GM18867 (cell line): Measurements from ENCODE around the gene ARSB.
A peak's percentile ranks its signal among the peaks of the same experiment; 100 is the strongest.
"Not testable (repeated sequence)": the region's sequence is repeated elsewhere in the genome, so short reads cannot be mapped to it uniquely, and the experiment has no call there.

ENCODE experiments used
- ATAC-seq: cut with Tn5 transposase; IDR thresholded peaks from one replicate; pipeline ENCODE4 v1.9.1; 2021; ENCODE audit warnings: mild to moderate bottlenecking, moderate library complexity; ENCODE audit not compliant: unreplicated experiment

ARSB gene

DNA sequence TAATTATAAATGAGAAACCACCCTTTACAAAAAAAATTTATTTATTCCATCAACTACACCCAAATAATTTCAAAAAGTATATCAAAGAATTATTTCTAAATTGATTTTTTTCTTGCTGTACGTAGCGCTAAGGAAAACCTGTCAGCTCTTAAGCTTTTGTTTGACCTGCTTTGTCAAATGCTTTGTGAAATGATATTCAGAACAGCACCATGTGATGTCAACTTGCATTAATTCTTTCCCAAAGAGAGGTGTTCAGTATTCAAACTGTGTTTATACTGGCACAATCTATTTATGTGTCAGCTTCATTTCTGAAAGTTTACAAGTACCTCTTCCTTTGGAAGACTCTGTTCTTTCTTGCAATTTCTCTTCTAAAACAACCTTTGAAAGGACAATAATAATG lies 12.0 kb upstream of the ARSB start:
- ATAC-seq = no peak

DNA sequence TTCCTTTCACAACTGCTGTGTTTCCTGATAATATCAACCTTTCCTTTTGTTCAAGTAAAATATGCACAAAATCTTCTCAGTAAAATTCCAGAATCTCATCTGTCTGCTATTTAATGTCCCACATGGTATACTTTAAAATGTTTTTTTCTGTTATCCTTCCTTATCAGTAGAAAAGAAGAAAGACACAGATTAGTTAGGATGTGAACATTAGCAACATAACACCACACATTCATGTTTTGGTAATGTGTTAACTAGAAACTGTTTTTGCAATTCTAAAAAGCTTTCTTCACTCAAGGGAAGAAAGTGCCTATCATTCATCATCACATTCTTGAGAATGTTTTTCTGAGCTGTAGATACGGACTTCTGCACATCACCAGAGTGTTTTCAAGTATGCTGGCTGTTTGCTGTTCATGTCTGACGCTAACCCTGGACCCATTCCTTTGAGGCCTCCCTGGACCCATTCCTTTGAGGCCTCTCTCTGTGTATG lies 10.5 kb upstream of the ARSB start:
- no peak for ATAC-seq

DNA sequence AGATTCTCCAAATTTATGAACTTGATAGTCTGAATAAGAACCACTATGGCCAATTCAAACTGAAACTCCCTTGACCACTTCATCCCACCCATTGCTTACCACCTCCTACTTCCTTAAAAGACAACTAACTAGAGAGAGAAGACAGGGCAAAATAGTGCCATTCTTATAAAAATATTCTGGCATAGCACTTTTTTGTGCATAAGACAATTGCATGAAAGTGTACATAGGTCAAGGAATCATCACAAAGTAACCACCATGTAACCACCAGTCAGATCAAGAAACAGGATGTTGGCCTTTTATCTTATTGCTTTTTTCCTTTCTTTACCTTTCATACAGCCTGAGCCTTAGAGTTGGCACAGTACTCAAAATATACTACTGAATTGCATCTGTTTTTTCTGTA lies 8.1 kb upstream of the ARSB start:
- no peak for ATAC-seq

DNA sequence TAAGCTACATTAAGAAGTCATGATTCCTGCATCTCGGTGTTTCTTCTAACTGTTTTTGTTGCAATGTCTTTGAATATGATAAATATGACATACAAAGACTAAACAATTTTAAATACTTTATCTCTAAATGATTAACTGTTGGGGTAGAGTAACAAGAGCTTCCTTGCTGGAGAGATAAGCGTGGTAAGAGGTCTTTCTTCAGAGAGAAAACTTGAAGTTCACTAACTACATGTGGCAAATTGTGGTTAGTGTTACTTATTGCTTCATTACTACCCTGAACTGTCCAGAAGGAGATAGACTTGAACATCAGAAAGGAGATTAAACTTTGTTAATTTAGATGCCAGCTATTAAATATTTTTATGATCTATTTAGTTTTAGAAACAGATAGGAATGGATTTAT lies 7.0 kb upstream of the ARSB start:
- ATAC-seq = no peak

DNA sequence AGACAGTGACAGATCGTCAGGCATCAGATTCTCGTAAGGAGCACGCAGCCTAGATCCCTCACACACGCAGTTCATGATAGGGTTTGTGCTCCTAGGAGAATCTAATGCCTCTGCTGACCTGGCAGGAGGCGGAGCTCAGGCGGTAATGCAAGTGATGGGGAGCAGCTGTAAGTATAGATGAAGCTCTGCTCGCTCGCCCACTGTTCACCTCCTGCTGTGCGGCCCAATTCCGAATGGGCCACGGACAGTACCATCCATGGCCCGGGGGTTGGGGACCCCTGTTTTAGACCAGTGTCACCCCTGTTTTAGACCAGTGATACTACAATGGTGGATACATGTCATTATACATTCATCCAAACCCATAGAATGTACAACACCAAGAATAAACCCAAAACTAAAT lies 4.0 kb upstream of the ARSB start:
- ATAC-seq = no peak

DNA sequence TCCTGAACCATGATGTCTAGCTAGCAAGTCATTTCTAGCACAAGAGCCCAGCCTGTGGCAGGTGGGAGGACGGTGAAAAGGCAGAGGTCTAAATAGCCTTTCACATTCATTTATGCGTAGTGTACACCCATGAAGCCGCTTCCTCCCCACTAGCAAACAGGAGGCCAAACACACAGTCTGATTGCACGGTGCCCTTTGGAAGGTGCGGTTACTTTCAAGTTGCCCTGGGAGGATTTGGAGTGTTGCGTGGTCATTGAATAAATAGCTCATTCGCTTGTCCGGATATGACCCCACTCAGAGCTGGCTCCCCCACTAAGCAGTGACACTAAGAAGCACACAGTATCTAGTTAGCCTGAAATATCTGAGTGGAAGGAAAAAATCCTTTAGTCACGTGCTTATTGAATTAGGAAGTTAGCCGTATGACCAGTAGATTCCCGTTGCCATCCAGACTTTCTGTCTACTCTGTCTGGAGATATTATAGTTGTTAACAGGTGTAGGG lies 664 bp upstream of the ARSB start:
- ATAC-seq = peak; percentile 42

DNA sequence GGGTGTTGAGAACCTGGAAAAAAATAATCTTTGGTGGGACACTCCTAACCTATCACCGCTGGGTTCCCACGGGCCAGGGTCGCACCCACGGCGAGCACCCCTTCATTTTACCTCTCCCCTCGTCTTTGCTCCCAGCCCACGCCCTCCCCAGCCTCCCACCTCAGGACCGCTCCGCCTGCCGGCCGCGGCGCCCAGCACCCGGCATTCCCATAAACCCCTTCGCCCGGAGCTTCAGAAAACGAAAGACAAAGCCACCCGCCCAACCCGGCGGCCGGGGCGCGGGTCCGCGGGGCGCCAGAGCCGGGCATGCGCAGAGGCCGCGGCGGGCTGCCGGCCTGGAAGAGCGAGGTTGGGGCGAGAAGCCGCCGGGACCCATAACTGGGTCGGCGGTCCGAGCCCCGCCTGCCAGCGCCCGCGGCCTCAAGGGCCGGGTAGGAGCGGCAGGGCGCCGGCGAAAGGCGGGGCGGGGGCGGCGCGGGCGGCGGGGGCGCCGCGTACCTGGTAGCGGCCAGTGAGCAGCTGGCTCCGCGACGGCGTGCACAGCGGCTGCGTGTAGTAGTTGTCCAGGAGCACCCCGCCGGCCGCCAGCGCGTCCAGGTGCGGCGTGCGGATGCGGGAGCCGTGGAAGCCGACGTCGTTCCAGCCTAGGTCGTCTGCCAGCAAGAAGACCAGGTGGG lies 533 bp downstream of the ARSB start:
- peak; percentile 60 for ATAC-seq

DNA sequence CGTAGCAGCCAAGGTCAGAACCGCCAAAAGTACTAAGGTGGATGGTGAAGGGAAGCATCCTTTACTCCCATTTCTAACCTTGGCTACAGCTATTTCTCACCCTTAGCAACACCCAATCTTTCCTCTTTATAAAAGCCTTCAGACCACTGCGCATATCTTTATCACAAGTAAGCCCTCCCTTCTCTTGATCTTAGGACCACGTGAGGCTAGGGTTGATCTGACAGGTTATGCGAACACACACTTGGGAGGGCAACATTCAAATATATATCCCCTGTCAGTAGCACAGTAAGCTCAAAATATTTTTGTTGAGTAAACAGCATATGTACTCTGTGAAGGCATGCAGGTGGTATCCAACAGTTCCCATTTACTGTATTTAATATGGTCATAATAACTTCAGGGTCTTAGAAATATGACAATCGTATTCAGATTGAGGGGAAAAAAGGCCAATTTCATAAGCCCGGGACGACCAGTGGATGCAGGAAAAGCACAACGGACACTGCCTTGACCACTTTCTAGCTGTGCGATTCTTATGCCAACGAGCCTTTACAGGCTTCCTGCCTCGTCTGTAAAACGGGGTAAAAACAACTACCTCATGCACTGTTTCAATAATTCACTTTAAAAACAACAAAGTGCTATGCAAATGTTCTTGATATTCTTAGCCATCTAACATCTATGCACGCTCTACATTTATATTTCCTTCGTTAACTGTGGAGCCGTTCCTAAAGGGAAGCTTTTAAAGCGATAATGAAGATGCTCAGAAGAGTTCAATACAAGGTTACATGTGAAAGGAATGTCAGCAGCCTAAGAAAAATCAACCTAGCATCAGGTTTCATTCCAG lies 1.3 kb downstream of the ARSB start:
- ATAC-seq = no peak

DNA sequence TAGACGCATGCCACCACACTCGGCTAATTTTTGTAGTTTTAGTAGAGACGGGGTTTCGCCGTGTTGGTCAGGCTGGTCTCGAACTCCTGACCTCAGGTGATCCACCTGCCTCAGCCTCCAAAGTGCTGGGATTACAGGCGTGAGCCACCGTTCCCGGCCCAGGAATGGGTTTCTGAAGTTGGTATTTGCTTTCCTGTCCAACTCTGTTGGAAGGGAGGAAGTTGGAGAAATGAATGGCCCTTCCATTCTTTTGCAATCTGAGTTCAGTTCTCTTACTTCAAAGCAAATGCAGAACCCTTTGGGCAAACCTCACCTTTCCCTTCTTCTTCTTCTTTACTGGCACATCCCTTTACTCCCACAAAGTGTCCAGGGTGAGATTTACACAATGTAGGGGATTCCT lies 1.9 kb downstream of the ARSB start:
- ATAC-seq = not testable (repeated sequence)

DNA sequence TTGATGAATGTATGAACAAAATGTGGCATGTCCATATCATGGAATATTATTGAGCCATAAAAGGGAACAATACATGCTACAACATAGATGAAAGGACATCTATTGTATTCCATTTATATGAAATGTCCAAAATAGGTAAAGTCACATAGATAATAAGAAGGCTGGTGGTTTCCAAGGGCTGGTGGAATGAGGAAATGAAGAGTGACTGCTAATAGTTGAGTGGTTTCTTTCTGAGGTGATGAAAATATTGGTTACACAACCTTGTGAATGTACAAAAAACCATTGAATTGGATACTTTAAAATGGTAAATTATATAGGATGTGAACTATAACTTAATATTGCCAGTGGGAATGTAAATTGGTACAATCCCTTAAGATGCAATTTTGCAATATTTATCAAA lies 5.2 kb downstream of the ARSB start:
- ATAC-seq = no peak

DNA sequence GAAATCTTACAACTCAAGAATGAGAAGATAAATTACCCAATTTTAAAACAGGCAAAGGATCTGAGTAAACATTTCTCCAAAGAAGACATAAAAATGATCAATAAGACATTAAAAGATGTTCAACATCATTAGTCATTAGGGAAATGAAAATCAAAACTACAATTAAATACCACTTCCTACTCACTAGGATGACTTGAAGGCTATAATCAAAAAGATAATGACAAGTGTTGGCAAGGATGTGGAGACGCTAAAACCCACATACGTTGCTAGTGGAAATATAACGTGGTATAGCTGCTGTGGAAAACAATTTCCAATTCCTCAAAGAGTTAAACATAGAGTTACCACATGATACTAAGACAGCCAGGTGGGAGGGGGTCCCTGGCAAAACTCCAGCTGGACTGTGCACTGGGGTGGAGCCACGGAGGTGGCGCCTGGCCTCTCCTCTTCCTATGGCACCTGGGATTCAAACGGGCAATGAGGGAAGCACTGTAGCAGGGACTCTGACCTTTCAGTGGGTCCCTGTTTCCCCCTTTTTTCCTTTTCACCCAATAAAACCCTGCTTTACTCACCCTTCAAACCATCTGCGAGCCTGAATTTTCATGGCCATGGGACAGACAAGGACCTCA lies 5.9 kb downstream of the ARSB start:
- ATAC-seq = no peak

DNA sequence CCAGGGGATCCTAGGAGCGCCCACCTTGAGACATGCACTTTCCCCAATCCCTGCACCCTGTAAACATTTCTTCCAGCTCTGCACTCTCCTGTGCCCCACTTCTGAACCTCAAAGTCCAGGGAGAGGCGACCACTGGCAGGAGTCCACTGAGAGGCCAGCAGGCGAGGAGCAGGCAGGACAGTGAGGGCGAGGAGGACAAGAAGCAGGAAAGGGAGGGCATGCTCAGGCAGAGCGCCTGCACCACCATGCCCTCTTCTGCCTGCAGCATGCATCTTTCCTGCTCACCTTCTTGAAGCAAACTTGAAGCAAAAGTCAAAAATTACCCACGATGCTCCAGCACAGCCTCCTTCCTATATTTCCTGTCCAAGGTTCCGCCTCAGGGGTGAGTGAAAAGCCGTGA lies 10.1 kb downstream of the ARSB start:
- no peak for ATAC-seq

DNA sequence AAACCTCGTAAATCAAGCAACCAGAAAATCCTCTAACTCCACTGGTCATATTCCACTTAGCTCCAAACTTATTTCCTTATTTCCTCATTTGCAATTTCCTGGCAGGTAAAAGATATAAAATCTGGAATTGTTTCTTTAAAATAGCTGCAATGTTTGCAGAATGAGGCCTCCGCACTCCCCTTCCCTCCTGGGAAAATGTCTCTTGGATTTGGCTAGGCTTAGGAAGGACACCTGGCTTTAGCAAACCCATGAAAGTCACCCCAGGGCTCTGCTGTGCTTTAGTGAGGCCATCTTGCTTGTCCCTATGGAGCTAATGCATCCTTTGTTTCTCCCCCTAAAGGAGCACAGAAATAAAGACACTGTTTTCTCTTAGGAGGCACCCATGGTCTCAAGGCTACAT lies 10.5 kb downstream of the ARSB start:
- no peak for ATAC-seq

DNA sequence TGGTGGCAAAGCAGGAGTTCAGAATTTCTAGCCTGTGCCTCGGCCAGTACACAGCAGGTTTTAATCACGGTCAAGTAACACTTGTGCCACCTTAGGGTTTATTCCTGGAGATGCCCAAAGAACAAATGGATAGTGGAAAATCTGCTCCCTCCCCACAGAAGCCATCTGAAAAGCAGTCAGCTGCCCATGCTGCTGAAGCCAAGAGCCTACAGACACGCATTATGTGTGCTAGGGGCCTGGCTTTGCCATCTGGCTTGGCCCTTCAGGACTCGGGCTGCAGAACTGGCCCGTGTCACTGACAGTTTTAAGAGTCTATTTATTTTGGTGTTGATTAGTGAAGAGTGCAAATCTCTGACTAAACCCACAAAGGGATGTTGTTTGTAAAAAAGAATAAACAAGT lies 11.1 kb downstream of the ARSB start:
- no peak for ATAC-seq

DNA sequence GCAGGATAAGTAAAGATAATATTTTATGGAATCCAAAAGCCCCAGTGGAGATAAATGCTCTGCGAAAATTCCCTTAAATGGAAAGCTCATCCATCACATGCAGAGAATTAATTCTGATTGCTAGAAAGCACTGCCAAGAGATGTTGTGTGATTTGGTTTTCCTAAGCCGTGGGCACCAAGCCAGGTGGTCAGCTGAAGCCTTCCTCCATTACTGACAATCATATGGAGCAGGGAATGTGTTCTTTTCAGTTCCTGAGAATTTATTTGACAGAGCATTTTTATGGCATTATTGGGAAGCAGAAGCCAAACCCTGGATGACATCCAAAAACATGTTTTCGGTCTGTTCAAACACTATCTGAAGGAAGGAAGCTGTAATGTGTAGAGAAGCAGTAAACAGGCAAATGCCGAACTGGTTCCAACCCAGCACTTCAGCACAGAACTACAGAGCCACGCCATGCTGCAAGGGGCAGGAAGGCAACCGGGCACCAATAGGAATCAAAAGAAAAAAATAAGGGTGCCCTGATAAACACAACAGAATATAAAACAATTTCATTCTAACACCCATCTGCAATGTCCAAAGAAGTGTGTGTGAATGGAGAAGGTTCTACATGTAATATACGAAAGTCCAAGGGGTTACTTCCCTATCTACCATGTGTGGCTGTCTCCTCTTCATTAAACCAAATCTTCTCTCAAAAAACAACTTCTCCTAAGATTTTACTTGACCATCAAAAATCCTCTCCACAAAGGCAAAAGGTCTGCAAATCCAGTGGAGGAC lies 12.3 kb downstream of the ARSB start:
- no peak for ATAC-seq

DNA sequence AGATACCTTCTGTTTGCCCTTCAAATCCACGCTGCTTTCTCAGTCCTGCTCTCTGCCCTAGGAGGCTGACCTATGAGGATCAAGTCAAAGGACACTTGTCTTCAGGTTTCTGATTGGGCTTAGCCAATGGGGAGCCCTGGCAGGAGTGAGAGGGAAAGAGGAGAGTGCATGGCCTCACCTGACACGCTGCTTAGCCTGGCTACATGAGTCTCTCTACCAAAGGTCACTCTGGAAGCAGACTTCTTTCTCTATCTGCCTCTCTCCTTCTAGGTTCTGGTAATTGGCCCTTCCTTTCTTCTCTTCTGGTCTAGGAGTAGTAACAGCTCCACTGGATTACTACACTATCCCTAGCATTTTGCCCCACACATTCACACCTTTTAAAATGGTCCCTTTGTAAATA lies 13.1 kb downstream of the ARSB start:
- ATAC-seq = no peak

DNA sequence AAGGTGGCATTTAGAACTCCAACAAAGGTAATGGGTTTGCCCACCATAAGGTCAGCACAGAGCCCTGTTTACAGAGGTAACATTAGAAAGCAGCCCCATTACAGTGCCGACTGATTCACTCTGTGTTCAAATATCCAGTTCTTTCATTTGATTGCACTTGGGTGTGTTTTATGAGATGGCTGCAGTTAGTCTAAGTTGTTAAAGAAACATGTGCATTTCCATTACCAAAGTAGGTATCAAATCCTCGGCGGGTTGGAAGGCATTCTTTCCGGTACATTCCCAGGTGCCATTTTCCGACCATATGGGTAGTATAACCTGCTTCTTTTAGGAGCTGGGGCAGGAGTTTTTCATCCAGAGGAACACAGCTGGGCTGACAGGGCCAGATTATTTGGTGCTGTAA lies 16.3 kb downstream of the ARSB start:
- no peak for ATAC-seq

DNA sequence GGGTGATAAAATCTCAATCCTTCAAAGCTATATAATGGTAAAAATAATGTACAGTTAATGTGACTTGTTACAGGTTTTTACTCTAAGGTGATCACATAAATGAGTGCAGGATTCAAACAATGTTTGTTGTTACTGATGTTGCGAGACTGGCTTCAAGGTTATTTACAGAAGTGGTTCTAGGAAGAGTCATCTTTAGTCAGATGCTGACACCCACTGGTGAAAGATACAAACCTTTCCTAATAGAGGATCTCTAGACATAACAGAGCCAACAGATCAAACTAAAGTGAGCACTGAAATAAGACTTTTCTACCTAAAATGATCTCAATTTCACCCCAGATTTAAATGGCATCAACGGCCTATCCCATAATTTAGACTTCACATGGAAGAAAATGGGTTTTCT lies 20.2 kb downstream of the ARSB start:
- ATAC-seq = no peak

DNA sequence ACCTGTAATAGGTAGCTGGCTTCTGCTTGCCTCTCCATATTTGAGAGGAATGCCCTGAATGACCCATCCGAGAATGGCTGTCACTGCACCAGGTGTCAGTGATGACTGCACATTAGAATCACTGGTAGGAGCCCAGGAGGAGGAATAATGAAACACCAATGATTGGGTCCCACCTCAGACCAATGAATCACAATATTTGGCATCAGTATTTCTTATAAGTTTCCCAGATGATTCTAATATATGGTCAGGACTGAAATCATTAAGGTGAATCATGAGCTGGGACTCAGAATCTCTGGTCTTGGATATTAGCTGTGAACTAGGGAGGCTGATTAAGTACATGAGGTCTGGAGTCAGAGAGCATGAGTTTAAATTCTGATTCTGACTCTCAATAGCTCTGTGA lies 23.4 kb downstream of the ARSB start:
- ATAC-seq = no peak

DNA sequence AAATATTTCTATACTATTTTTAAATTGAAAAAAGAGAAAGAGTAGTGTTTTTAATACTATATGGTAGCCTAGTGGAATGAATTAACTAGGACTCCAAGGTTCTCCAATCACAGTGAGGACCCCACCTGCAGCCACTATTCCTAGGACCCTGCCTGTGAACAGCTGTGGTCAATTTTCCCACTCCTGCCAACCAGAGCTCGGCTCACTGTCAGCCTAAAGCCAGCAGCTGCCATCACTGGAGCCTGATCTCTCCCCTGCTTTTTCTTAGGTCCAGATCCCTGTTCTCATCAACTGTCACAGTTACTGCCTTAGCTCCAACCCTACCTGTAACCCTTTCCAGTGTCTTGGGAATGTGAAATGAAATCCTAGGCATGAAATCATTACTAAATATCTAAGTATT lies 25.3 kb downstream of the ARSB start:
- no peak for ATAC-seq
